Measurements from ENCODE around the gene BEAN1. TPM values are rescaled to one million over a fixed set of nuclear protein-coding genes. Genes with fewer than 3 reads are reported as not detected.
A peak's percentile ranks its signal among the peaks of the same experiment; 100 is the strongest.
"Not testable (repeated sequence)": the region's sequence is repeated elsewhere in the genome, so short reads cannot be mapped to it uniquely, and the experiment has no call there.

Gene BEAN1
- total RNA-seq, 1 experiment from 2014 or later: 0.03 TPM

- H3K36me3 ChIP-seq (replicated peaks; ENCODE audit: control insufficient read depth, insufficient read depth, low read length): no peaks in the 10 kb centered on the region
- no peak overlapping the region for H3K4me3 ChIP-seq (ENCODE audit: insufficient read depth, low read depth, low read length)
- no peak for DNase-seq
- no peaks in the 10 kb centered on the region for H3K27me3 ChIP-seq (ENCODE audit: control insufficient read depth, insufficient read depth, low read length)
These were observed 83.9 kb downstream of the BEAN1 start for GRCh38 chr16:66510711-66511601.

- Histone ChIP-seq H3K4me3 (ENCODE audit: insufficient read depth, low read depth, low read length) (no peak overlapping the region), H3K36me3 (replicated peaks; ENCODE audit: control insufficient read depth, insufficient read depth, low read length) (no peaks in the 10 kb centered on the region), H3K27me3 (ENCODE audit: control insufficient read depth, insufficient read depth, low read length) (no peaks in the 10 kb centered on the region)
- peak; percentile 78 for DNase-seq
These were observed 84.6 kb downstream of the BEAN1 start for GRCh38 chr16:66511602-66512271.

- no peaks in the 10 kb centered on the region for H3K36me3 ChIP-seq (replicated peaks; ENCODE audit: control insufficient read depth, insufficient read depth, low read length)
- no peak overlapping the region for H3K4me3 ChIP-seq (ENCODE audit: insufficient read depth, low read depth, low read length)
- no peak for DNase-seq
- H3K27me3 ChIP-seq (ENCODE audit: control insufficient read depth, insufficient read depth, low read length): no peaks in the 10 kb centered on the region
These were observed 85.4 kb downstream of the BEAN1 start for GRCh38 chr16:66512272-66513110.

DNA sequence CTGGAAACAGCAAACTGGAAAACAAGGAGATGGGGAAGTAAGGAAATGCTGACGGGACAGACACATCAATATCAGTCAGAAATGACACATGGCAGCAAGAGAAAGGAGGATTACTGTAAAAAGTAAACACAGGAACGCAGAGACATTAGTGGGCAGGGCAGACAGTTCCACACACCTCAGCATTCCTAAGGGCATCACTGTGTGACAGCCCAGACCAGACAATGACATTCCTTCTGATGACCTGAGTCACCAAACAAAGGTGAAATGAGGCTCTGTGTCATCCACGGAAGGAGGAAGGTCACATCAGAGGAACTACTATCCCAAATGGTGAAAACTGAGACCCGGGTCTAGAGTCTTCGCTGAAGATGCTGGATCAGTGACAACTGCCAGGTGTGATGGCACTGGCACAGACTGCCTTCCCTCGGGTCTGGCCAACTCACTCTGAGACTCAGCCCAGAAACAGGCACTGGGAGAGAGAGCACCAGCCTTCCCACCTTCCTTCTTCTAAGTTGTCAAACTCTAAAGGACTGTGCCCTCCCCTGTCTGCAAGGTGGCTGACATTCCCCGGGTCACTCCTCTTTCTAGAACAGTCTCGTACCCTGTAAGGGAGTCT, 86.1 kb downstream of the BEAN1 start:
- Histone ChIP-seq H3K4me3 (ENCODE audit: insufficient read depth, low read depth, low read length) (no peak overlapping the region), H3K27me3 (ENCODE audit: control insufficient read depth, insufficient read depth, low read length) (no peaks in the 10 kb centered on the region), H3K36me3 (replicated peaks; ENCODE audit: control insufficient read depth, insufficient read depth, low read length) (no peaks in the 10 kb centered on the region)
- DNase-seq: no peak

GRCh38 chr16:66514391-66514790, 87.3 kb downstream of the BEAN1 start:
- H3K4me3 ChIP-seq (ENCODE audit: insufficient read depth, low read depth, low read length): not testable (repeated sequence)

DNA sequence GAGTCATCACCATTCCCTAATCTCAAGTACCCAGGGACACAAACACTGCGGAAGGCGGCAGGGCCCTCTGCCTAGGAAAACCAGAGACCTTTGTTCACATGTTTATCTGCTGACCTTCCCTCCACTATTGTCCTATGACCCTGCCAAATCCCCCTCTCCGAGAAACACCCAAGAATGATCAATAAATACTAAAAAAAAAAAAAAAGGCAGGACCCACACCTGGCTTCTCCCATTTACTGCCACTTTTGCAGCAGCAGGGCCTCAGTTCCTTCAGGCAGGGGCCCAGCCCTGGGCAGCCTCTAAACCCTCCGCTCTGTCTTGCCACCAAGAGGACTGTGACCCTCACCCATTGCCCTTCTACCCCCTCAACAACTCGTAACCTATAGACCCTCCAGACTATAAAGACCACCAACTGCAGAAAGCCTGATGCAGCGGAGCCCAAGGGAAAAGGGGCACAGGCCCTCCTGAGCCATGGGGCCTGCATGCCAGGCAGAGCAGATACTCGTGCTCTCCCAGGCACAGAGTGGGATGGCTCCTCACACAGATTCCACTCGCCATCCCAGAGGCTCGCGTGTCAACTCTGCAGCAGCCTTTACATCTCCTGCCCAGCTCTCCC, 88.0 kb downstream of the BEAN1 start:
- not testable (repeated sequence) for H3K4me3 ChIP-seq (ENCODE audit: insufficient read depth, low read depth, low read length); H3K27me3 ChIP-seq (ENCODE audit: control insufficient read depth, insufficient read depth, low read length); H3K36me3 ChIP-seq (replicated peaks; ENCODE audit: control insufficient read depth, insufficient read depth, low read length); DNase-seq

More at GRCh38 chr16:66514391-66514790, 87.3 kb downstream of the BEAN1 start:
- not testable (repeated sequence) for H3K27me3 ChIP-seq (ENCODE audit: control insufficient read depth, insufficient read depth, low read length); H3K36me3 ChIP-seq (replicated peaks; ENCODE audit: control insufficient read depth, insufficient read depth, low read length); DNase-seq

- Histone ChIP-seq H3K36me3 (replicated peaks; ENCODE audit: control insufficient read depth, insufficient read depth, low read length) (no peaks in the 10 kb centered on the region), H3K4me3 (ENCODE audit: insufficient read depth, low read depth, low read length) (no peak overlapping the region), H3K27me3 (ENCODE audit: control insufficient read depth, insufficient read depth, low read length) (no peaks in the 10 kb centered on the region)
- DNase-seq: peak; percentile 75
These were observed 88.8 kb downstream of the BEAN1 start for GRCh38 chr16:66515596-66516508.

DNA sequence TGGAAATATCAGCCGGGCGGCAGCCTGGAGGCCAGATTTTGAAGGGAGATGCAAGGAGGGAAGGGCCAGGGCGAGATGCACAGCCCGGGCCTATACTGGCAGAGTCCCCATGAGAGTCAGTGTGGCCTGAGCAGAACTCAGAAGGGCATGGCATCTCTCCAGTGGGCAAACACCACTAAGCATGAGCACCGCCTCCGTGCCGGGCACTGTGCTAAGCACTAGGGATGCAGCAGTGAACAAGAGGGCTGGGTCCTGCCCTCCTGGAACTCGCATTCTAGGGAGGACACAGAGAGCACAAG, 89.4 kb downstream of the BEAN1 start:
- H3K27me3 ChIP-seq (ENCODE audit: control insufficient read depth, insufficient read depth, low read length): no peaks in the 10 kb centered on the region
- no peak for DNase-seq

DNA sequence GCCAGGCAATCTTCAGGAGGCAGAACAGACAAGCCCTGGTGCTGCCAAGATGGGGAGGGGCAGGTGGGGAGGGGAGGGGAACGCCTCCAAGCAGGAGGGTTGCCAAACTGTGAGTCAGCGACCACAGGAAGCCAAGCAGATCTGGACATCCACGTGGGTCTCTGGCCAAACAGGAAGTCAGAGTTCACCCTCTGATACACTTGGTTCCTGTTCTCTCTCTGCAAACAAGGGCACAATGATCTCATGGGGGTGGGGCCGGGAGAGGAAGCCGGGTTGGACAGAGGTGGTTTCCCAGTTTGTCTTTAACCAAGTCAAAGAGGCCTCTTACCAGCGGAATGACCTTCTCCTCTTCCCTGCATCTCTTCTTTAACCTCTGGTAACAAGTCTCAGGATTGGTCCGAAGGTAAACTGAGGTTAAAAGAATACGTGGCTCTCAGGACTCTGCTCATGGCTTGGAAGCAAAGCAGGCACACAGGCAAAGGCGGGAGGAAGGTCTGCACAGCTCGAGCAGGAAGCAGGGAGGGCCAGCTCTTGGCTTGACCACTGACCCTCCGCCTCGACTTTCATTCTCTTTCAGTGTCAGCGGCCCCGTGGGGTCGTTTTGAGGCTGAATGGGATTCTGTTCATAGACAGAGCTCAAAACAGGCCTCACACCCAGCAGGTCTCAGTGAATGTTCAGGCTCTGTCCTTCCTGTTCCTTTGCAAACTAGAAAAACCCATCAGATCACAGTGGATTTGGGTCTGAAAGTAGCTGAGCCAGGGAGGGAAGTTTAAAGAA, 89.9 kb downstream of the BEAN1 start:
- Histone ChIP-seq H3K27me3 (ENCODE audit: control insufficient read depth, insufficient read depth, low read length) (no peaks in the 10 kb centered on the region), H3K4me3 (ENCODE audit: insufficient read depth, low read depth, low read length) (no peak overlapping the region), H3K36me3 (replicated peaks; ENCODE audit: control insufficient read depth, insufficient read depth, low read length) (no peaks in the 10 kb centered on the region)
- DNase-seq: no peak

More for the DNA sequence above, 89.4 kb downstream of the BEAN1 start:
- no peaks in the 10 kb centered on the region for H3K36me3 ChIP-seq (replicated peaks; ENCODE audit: control insufficient read depth, insufficient read depth, low read length)
- H3K4me3 ChIP-seq (ENCODE audit: insufficient read depth, low read depth, low read length): no peak overlapping the region

- H3K27me3 ChIP-seq (ENCODE audit: control insufficient read depth, insufficient read depth, low read length): no peaks in the 10 kb centered on the region
- DNase-seq: no peak
These were observed 90.6 kb downstream of the BEAN1 start for GRCh38 chr16:66517586-66518263.

DNA sequence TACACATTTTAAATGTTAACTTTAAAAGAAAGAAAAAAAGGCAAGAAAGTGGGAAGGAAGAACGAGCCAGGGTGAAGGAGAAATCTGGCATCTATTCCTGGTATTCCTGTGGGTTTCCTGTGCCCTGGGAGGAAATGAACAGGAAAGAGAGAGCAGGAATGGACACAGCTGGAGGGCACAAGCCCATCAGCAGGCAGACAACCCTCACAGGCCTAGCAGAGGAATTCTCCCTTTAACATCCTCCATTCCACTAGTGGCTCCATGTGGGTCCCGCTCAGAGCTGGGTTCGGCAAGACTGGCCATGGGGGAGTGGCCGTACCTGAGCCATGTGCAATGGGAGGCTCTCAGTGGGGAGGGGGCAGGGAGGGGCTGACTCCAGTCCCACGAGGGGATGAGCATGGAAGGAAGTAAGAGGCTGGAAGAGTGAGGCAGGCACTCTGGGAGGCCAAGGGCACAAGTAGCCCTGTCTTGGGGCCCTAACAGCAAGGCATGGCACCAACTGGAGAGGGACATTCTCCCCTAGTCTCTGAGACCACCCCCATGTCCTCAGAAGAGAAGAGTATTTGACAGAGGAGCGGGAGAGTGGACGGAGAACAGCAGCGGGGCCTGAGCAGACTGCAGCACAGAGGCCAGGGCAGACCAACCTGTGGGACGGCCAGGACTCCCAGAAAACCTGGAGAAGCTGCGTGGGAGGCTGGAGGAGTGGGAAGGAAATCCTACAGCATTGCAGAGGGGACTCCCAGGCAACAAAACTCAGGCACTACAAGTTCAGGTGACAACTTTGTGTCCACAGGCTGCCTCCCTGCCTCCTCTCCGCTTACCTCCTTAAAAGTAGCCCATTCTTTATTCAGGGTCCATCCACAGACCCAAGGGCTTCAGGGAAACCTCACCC, 92.6 kb downstream of the BEAN1 start:
- Histone ChIP-seq H3K27me3 (ENCODE audit: control insufficient read depth, insufficient read depth, low read length) (no peaks in the 10 kb centered on the region), H3K36me3 (replicated peaks; ENCODE audit: control insufficient read depth, insufficient read depth, low read length) (no peaks in the 10 kb centered on the region), H3K4me3 (ENCODE audit: insufficient read depth, low read depth, low read length) (no peak overlapping the region)
- no peak for DNase-seq

More at GRCh38 chr16:66517586-66518263, 90.6 kb downstream of the BEAN1 start:
- Histone ChIP-seq H3K4me3 (ENCODE audit: insufficient read depth, low read depth, low read length) (no peak overlapping the region), H3K36me3 (replicated peaks; ENCODE audit: control insufficient read depth, insufficient read depth, low read length) (no peaks in the 10 kb centered on the region)

Measured in H7 (cell line).